HK-2 (cell line): Measurements from ENCODE around the gene FIS1.

Source experiments
- DNase-seq: peaks from one replicate; pipeline ENCODE4 v3.0.0-alpha.2; 2018; ENCODE audit not compliant: unreplicated experiment

The FIS1 gene

GRCh38 chr7:101234636-101235035 lies 10.2 kb downstream of the FIS1 start:
- DNase-seq: no peak

- no peak for DNase-seq
These were observed 10.9 kb downstream of the FIS1 start for GRCh38 chr7:101233907-101234547.

GRCh38 chr7:101232141-101232850 lies 12.6 kb downstream of the FIS1 start:
- no peak for DNase-seq

GRCh38 chr7:101231644-101232043 lies 13.2 kb downstream of the FIS1 start:
- no peak for DNase-seq

GRCh38 chr7:101226721-101227120 lies 18.2 kb downstream of the FIS1 start:
- DNase-seq: no peak

GRCh38 chr7:101225650-101226049 lies 19.2 kb downstream of the FIS1 start:
- no peak for DNase-seq

- no peak for DNase-seq
These were observed 21.4 kb downstream of the FIS1 start for GRCh38 chr7:101223528-101223927.

GRCh38 chr7:101222275-101222830 lies 22.5 kb downstream of the FIS1 start:
- no peak for DNase-seq

- no peak for DNase-seq
These were observed 24.6 kb downstream of the FIS1 start for GRCh38 chr7:101220295-101220694.

- DNase-seq: no peak
These were observed 26.4 kb downstream of the FIS1 start for GRCh38 chr7:101218236-101219125.

- DNase-seq: peak; percentile 95
These were observed 27.3 kb downstream of the FIS1 start, which contains the start of the genes PLOD3 and ZNHIT1 for GRCh38 chr7:101217388-101218235. PLOD3 (minus strand) TSS chr7:101217581; CDS start chr7:101217274, 307 bp downstream. ZNHIT1 (plus strand) TSS chr7:101218165; CDS start chr7:101218196, 31 bp downstream.

- DNase-seq: peak; percentile 42
These were observed 28.0 kb downstream of the FIS1 start for GRCh38 chr7:101216860-101217387.

GRCh38 chr7:101216001-101216859 lies 28.7 kb downstream of the FIS1 start:
- DNase-seq: no peak

- DNase-seq: no peak
These were observed 32.9 kb downstream of the FIS1 start for GRCh38 chr7:101212014-101212413.

GRCh38 chr7:101211501-101211900 lies 33.4 kb downstream of the FIS1 start:
- no peak for DNase-seq

GRCh38 chr7:101210143-101210542 lies 34.7 kb downstream of the FIS1 start:
- DNase-seq: no peak

- no peak for DNase-seq
These were observed 36.1 kb downstream of the FIS1 start for GRCh38 chr7:101208794-101209193.

GRCh38 chr7:101207459-101207858 lies 37.4 kb downstream of the FIS1 start:
- DNase-seq: no peak

- DNase-seq: peak; percentile 31
These were observed 38.2 kb downstream of the FIS1 start for GRCh38 chr7:101206665-101207042.
